ENCODE data around the gene FSD1L.

Gene FSD1L

GRCh38 chr9:105435453-105435852 is 12.4 kb upstream of the FSD1L start:
- H3K4me3 ChIP-seq (ENCODE audit: low read depth, low read length): no peak overlapping the region
- no peak for TF ChIP-seq CTCF (IDR thresholded peaks at IDR 0.05; ENCODE audit: borderline replicate concordance, insufficient read depth, low read depth, low read length)

DNA sequence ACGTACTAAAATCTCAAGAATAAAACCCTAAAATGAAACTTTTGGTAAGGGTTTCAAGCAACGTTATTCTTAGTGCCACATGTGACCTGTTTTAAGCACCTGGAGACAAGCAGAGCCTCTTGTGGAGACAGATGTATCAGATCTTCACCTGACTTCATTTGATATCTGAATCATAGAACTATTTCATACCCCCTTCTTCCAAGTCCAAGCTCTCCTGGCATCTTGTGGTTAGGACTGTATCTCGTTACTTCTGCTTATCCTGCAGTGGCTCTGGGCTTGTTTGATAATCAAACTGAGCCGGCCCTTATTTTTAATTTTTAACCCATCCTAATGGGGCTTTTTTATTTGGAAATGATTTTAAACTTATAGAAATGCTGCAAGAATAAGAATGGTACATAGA is 11.1 kb upstream of the FSD1L start:
- no peak overlapping the region for H3K4me3 ChIP-seq (ENCODE audit: low read depth, low read length)
- no peak for TF ChIP-seq CTCF (IDR thresholded peaks at IDR 0.05; ENCODE audit: borderline replicate concordance, insufficient read depth, low read depth, low read length)

GRCh38 chr9:105437704-105438103 is 10.1 kb upstream of the FSD1L start:
- H3K4me3 ChIP-seq (ENCODE audit: low read depth, low read length): no peak overlapping the region
- TF ChIP-seq CTCF (IDR thresholded peaks at IDR 0.05; ENCODE audit: borderline replicate concordance, insufficient read depth, low read depth, low read length): no peak

DNA sequence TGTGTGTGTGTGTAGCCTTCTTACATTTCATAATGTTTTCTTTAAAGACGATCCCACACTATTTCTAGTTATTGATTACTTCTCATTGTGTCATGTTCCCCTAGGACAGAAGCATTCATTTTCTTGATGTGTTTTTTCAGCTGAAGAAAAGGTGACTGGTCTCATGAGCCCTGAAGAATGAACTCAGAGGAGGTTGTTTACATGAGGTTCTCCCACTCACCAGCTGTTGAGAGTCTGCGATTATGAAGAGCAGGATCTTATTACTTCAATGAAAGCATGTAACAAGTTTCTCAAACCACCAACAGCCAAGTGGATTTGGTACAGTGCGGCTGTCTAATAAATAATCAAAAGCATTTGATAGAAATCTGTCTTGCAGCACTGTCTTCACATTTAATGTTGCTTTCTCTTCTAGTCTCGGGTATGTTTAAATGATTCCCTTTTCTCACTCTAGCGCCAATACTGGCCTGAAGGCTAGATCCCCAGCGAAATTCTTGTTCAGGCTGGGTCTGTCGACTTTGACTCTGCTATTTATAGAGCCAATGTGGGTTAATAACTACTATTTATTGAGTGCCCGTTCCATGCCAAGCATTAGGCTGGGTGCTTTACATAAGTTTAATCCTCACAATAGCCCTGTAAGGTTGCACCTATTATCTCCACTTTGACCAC is 9.6 kb upstream of the FSD1L start:
- no peak for TF ChIP-seq CTCF (IDR thresholded peaks at IDR 0.05; ENCODE audit: borderline replicate concordance, insufficient read depth, low read depth, low read length)
- H3K4me3 ChIP-seq (ENCODE audit: low read depth, low read length): no peak overlapping the region

DNA sequence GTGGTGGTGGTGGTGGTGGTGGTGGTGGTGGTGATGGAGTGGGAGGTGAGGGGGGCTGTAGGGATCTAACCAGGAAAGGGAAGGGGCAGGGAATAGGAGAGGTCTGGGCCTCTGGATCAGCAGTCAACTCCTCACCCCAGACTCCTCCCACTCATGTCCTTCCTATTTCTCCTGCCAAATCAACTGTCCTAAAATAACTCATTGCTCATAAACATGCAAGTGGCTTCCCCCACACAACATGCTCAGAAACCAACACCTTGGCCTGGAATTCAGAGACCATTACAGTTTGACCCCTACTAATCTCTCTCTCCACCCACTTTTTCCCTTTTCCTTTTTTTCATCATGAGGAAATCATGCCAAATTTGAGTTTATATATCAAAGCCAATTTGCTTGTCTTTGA is 8.4 kb upstream of the FSD1L start:
- no peak for TF ChIP-seq CTCF (IDR thresholded peaks at IDR 0.05; ENCODE audit: borderline replicate concordance, insufficient read depth, low read depth, low read length)
- H3K4me3 ChIP-seq (ENCODE audit: low read depth, low read length): no peak overlapping the region

DNA sequence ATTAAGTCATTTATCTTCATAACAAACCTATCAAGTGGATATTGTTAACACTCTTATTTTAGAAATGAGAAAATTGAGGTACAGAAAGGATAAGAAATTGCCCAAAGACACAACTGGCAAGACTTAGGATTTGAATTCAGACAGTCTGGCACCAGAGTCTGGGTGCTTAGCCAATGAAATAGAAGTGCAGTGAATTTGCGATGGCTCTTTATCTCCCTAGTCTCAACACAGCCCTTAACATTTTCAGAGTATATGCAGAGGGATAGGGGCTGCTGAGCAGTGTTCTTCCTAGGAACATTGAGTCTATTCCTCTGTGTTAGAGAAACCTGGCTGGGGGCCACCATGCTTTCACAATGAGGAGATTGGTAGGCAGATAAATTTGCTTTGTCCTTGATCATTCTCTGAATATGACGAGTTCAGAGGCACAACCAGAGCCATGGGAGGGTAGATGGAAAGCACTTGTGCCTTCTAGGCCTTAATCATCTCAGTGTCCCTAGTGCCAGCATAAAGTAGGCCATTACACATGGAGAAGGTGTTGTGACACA is 6.1 kb upstream of the FSD1L start:
- H3K4me3 ChIP-seq (ENCODE audit: low read depth, low read length): no peak overlapping the region
- no peak for TF ChIP-seq CTCF (IDR thresholded peaks at IDR 0.05; ENCODE audit: borderline replicate concordance, insufficient read depth, low read depth, low read length)

GRCh38 chr9:105443121-105443520 is 4.7 kb upstream of the FSD1L start:
- no peak for TF ChIP-seq CTCF (IDR thresholded peaks at IDR 0.05; ENCODE audit: borderline replicate concordance, insufficient read depth, low read depth, low read length)
- no peak overlapping the region for H3K4me3 ChIP-seq (ENCODE audit: low read depth, low read length)
